ENCODE measurements around the gene GH1. TPM values are rescaled to one million over a fixed set of nuclear protein-coding genes. Genes with fewer than 3 reads are reported as not detected.
"Not testable (repeated sequence)": the region's sequence is repeated elsewhere in the genome, so short reads cannot be mapped to it uniquely, and the experiment has no call there.

Gene GH1
- total RNA-seq, 2 experiments from 2014 or later: not detected

DNA sequence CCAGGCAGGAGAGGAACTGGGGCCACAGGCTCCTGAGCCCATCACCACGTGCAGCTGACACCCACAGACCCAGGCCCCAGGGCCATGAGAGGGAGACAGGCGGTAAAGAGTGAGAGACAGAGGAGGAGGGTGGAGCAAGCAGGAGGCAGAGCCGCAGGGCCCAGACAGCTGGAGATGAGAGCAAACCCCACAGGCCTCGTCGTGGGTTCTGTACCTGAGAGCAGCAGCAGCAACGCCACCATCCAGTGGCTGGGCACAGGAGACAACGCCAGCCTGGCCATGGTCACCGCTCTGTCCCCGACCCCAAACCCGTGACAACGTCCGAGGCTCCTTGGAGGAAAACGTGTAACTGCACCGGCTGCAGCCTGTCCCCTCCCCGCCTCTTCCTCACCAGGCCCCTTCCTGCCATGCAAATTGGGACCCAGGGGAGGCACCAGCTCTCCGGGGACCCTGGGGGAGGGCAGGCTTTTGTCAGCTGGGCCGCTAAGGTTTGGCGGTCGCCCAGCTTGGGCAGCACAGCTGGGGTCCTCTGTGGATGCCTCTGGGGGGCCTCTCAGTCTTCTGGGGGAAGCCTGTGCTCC is 13.4 kb upstream of the GH1 start, which contains the start of gene CD79B:
TSS of gene CD79B (minus strand) at position 351 of the 581 bp plus-strand sequence. CDS start at position 281, 70 bp downstream.
- POLR2A ChIA-PET: interaction anchor here (0.7 to 2.9 kb wide), 4 partner anchors 8 to 99 kb away, joined by 3 to 12 read pairs (median 3); no protein-coding TSS in a partner anchor
- Mint-ChIP-seq H3K27me3 (ENCODE audit: low read depth) (peaks cover 11% of the 10 kb centered on the region), H3K36me3 (ENCODE audit: low read depth) (peaks cover 6% of the 10 kb centered on the region), H3K4me3 (peak within 1 kb of the TSS; percentile 93), H3K27ac (peak within 1 kb of the TSS; percentile 89), H3K4me1 (ENCODE audit: low read depth) (peaks cover 29% of the 10 kb centered on the region), H3K9me3 (ENCODE audit: insufficient read depth) (no peaks in the 10 kb centered on the region)
- peak; percentile 73 for ATAC-seq
- peak; percentile 54 for DNase-seq
- CTCF ChIA-PET: interaction anchor here (0.9 to 8.8 kb wide), 14 partner anchors 9 to 202 kb away, joined by 3 to 59 read pairs (median 6); partner anchors contain the start of genes GH1 and GH2

DNA sequence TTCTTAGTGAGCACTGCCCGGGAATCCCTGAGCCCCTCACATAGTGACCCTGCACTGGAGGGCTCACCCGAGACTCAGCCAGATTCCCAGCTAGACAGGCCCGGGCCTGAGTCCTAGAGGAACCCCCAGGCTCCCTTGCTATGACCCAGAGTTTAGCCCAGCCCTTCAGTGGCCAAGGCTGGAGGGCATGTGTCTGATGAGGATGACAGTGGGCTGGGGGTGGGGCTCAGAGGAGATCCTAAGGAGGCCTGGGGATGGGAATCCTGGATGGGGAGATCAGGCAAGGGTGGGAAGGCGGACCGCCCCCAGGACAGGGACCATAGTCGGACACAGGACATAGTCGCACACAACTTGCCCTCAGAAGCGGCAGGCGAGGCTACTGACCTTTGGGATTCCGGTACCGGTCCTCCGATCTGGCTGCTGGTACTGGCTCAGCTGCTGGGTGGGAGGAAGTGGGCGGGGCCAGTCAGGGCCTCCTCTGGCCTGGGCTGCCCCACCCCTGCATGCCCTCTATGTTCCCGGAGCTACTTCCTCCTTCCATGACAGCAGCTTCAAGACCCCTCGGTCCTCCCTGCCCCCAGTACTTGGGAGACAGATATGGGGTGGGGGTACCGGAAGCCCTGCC is 12.4 kb upstream of the GH1 start:
- Mint-ChIP-seq H3K9me3 (ENCODE audit: insufficient read depth) (no peaks in the 10 kb centered on the region), H3K36me3 (ENCODE audit: low read depth) (peaks cover 6% of the 10 kb centered on the region), H3K27me3 (ENCODE audit: low read depth) (peaks cover 10% of the 10 kb centered on the region), H3K4me3 (peak overlapping the region; percentile 93), H3K4me1 (ENCODE audit: low read depth) (peaks cover 29% of the 10 kb centered on the region), H3K27ac (peak overlapping the region; percentile 82)
- ChIA-PET CTCF (interaction anchor here (1.1 to 8.8 kb wide), 10 partner anchors 12 to 203 kb away, joined by 3 to 59 read pairs (median 13); partner anchors contain the start of gene GH1), POLR2A (no interaction called here)
- peak; percentile 80 for ATAC-seq
- peak; percentile 75 for DNase-seq

- no peak for ATAC-seq
- ChIA-PET POLR2A (interaction anchor here (0.5 kb wide), 1 partner anchor 93 kb away, joined by 3 read pairs; no protein-coding TSS in a partner anchor), CTCF (interaction anchor here (1.0 to 8.8 kb wide), 9 partner anchors 11 to 204 kb away, joined by 3 to 59 read pairs (median 19); partner anchors contain the start of gene GH1)
- H3K27me3 Mint-ChIP-seq (ENCODE audit: low read depth): peaks cover 5% of the 10 kb centered on the region
- no peak overlapping the region for H3K27ac Mint-ChIP-seq
- H3K4me3 Mint-ChIP-seq: no peak overlapping the region
- DNase-seq: no peak
- no peaks in the 10 kb centered on the region for H3K9me3 Mint-ChIP-seq (ENCODE audit: insufficient read depth)
- H3K4me1 Mint-ChIP-seq (ENCODE audit: low read depth): peaks cover 29% of the 10 kb centered on the region
- H3K36me3 Mint-ChIP-seq (ENCODE audit: low read depth): peaks cover 6% of the 10 kb centered on the region
Measured at GRCh38 chr17:63929860-63930766, 11.5 kb upstream of the GH1 start.

DNA sequence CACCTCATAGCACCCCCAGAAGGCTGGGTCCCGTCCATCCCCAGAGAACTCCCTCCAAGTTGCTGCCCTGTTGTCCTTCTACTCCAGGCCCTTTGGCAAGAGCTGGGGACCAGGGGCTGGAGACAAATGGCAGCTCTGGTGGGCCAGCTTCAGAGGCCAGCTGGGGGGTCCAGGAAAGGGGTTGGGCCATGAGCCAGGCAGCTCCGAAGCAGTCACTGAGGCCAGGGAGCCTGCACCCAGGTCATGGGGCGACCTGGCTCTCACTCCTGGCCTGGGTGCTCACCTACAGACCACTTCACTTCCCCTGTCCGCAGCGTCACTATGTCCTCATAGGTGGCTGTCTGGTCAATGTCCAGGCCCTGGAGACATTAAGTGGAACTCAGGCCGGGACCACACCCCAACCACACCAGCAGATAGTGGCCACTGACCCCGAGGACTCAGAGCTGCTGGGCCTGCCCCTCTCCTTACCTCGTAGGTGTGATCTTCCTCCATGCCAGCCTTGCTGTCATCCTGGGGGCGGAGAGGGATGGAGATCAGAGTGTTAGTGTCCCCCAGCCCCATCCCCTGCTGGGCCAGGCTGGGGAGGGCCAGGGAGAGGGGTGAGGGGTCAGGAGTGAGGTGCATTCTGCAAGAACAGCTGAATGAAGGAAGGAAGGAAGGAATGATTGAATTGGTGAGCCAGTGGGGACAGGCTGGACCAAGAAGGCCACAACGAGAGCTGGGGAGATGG is 10.5 kb upstream of the GH1 start:
- POLR2A ChIA-PET: interaction anchor here (0.5 kb wide), 1 partner anchor 94 kb away, joined by 3 read pairs; no protein-coding TSS in a partner anchor
- no peak for DNase-seq

GRCh38 chr17:63928172-63928666 is 9.6 kb upstream of the GH1 start:
- ATAC-seq (no peak), DNase-seq (no peak)
- ChIA-PET POLR2A (no interaction called here), CTCF (interaction anchor here (0.8 to 8.8 kb wide), 7 partner anchors 9 to 97 kb away, joined by 3 to 59 read pairs (median 12); partner anchors contain the start of gene GH1)
- Mint-ChIP-seq H3K36me3 (ENCODE audit: low read depth) (peaks cover 6% of the 10 kb centered on the region), H3K4me1 (ENCODE audit: low read depth) (peaks cover 29% of the 10 kb centered on the region), H3K9me3 (ENCODE audit: insufficient read depth) (no peaks in the 10 kb centered on the region), H3K27ac (no peak overlapping the region), H3K27me3 (ENCODE audit: low read depth) (no peaks in the 10 kb centered on the region), H3K4me3 (no peak overlapping the region)

More for the DNA sequence above, 10.5 kb upstream of the GH1 start:
- Mint-ChIP-seq H3K27ac (no peak overlapping the region), H3K4me1 (ENCODE audit: low read depth) (peaks cover 29% of the 10 kb centered on the region), H3K4me3 (no peak overlapping the region), H3K27me3 (ENCODE audit: low read depth) (no peaks in the 10 kb centered on the region), H3K9me3 (ENCODE audit: insufficient read depth) (no peaks in the 10 kb centered on the region), H3K36me3 (ENCODE audit: low read depth) (peaks cover 6% of the 10 kb centered on the region)
- CTCF ChIA-PET: interaction anchor here (1.0 to 8.8 kb wide), 8 partner anchors 10 to 96 kb away, joined by 3 to 59 read pairs (median 16); partner anchors contain the start of gene GH1
- ATAC-seq: no peak

DNA sequence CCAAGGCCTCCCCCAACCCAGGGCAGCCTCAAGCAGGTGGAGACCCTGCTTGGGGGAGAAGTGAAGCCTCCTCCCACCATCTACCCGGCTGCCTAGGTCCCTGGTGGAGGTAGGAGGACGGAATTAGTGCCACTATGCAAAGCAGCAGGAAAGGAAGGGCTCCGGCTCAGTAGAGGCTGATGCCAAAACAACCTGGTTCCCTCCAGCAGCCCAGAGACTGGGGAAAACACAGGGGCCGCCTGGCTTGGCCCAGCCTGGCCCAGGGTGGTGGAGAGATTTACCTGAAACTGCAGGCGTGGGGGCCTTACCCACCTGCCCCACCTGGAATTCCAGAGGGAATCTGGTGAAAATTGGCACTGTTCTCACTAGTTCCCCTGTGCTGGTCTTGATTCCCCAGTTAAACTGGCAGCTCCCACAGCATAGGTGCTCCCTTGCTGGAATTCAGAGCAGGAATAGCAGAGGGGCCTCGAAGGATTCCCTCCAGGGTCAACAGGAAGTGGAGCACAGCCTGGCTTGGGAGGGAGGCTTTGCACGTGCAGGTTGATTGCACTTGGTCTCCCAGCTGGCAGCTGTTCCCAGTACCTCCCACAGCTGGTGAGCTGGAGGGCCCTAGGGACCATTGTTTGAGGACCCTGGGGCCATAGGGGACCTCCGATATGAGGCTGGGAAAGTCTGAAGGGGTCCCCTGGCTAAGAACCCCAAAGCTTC is 9.0 kb upstream of the GH1 start:
- POLR2A ChIA-PET: no interaction called here
- peaks cover 6% of the 10 kb centered on the region for H3K36me3 Mint-ChIP-seq (ENCODE audit: low read depth)
- no peak for ATAC-seq
- CTCF ChIA-PET: interaction anchor here (0.8 to 8.8 kb wide), 6 partner anchors 9 to 98 kb away, joined by 3 to 59 read pairs (median 8); partner anchors contain the start of gene GH1
- no peak overlapping the region for H3K27ac Mint-ChIP-seq
- no peaks in the 10 kb centered on the region for H3K27me3 Mint-ChIP-seq (ENCODE audit: low read depth)
- H3K4me3 Mint-ChIP-seq: no peak overlapping the region
- H3K4me1 Mint-ChIP-seq (ENCODE audit: low read depth): peaks cover 23% of the 10 kb centered on the region
- H3K9me3 Mint-ChIP-seq (ENCODE audit: insufficient read depth): no peaks in the 10 kb centered on the region
- DNase-seq: no peak

GRCh38 chr17:63926164-63926563 is 7.5 kb upstream of the GH1 start:
- ChIA-PET POLR2A (no interaction called here), CTCF (interaction anchor here (0.9 to 1.5 kb wide), 3 partner anchors 20 to 208 kb away, joined by 4 read pairs; no protein-coding TSS in a partner anchor)
- H3K4me3 Mint-ChIP-seq: no peak overlapping the region
- no peak overlapping the region for H3K27ac Mint-ChIP-seq
- no peak for ATAC-seq
- DNase-seq: no peak
- H3K27me3 Mint-ChIP-seq (ENCODE audit: low read depth): peaks cover 6% of the 10 kb centered on the region
- H3K4me1 Mint-ChIP-seq (ENCODE audit: low read depth): peaks cover 9% of the 10 kb centered on the region
- H3K36me3 Mint-ChIP-seq (ENCODE audit: low read depth): peaks cover 6% of the 10 kb centered on the region
- H3K9me3 Mint-ChIP-seq (ENCODE audit: insufficient read depth): no peaks in the 10 kb centered on the region

DNA sequence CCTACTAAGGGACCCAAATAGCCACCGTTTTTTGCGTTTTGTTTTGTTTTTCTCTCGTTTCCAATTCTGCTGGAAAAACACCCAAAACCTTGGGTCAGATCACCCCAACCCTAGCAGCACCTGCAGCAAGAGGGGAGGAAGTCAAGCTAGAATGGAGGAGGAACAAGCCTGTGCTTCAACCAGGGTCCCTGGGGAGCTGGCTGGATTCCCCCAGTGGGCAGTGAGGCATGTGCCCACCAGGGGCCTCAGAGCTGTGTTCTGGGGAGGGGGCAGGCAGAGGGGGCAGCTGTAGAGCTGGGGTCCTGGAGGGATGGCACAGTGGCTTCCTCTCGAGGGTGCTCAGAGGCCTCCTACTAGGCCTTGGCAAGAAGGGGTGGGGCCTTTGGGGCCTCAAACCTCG is 7.0 kb upstream of the GH1 start:
- ATAC-seq: no peak
- Mint-ChIP-seq H3K27ac (no peak overlapping the region), H3K4me3 (no peak overlapping the region), H3K4me1 (ENCODE audit: low read depth) (peaks cover 3% of the 10 kb centered on the region), H3K36me3 (ENCODE audit: low read depth) (peaks cover 3% of the 10 kb centered on the region), H3K9me3 (ENCODE audit: insufficient read depth) (no peaks in the 10 kb centered on the region), H3K27me3 (ENCODE audit: low read depth) (peaks cover 6% of the 10 kb centered on the region)
- POLR2A ChIA-PET: no interaction called here
- CTCF ChIA-PET: interaction anchor here (0.9 to 1.5 kb wide), 3 partner anchors 21 to 208 kb away, joined by 4 read pairs; no protein-coding TSS in a partner anchor
- no peak for DNase-seq

- not testable (repeated sequence) for H3K9me3 Mint-ChIP-seq (ENCODE audit: insufficient read depth)
Measured at GRCh38 chr17:63922402-63922801, 3.8 kb upstream of the GH1 start.

GRCh38 chr17:63920779-63921178 is 2.1 kb upstream of the GH1 start:
- H3K4me3 Mint-ChIP-seq; H3K36me3 Mint-ChIP-seq (ENCODE audit: low read depth); ATAC-seq; DNase-seq; H3K27ac Mint-ChIP-seq; POLR2A ChIA-PET; H3K9me3 Mint-ChIP-seq (ENCODE audit: insufficient read depth); H3K4me1 Mint-ChIP-seq (ENCODE audit: low read depth): not testable (repeated sequence)
- H3K27me3 Mint-ChIP-seq (ENCODE audit: low read depth): peaks cover 15% of the 10 kb centered on the region
- CTCF ChIA-PET: interaction anchor here (1.4 to 5.8 kb wide), 9 partner anchors 17 to 351 kb away, joined by 4 to 114 read pairs (median 15); partner anchors contain the start of gene ICAM2

More at GRCh38 chr17:63922402-63922801, 3.8 kb upstream of the GH1 start:
- H3K4me1 Mint-ChIP-seq (ENCODE audit: low read depth); POLR2A ChIA-PET; DNase-seq; H3K36me3 Mint-ChIP-seq (ENCODE audit: low read depth); H3K27ac Mint-ChIP-seq; H3K4me3 Mint-ChIP-seq; ATAC-seq: not testable (repeated sequence)
- H3K27me3 Mint-ChIP-seq (ENCODE audit: low read depth): peaks cover 13% of the 10 kb centered on the region
- CTCF ChIA-PET: interaction anchor here (1.3 to 2.3 kb wide), 2 partner anchors 24 to 57 kb away, joined by 3 to 5 read pairs; no protein-coding TSS in a partner anchor

All from activated CD8-positive, alpha-beta T cell treated with anti-CD3 and anti-CD28 coated beads, Interleukin-2, amount 10 ng/mL, durations not matched to agents 7 days and 5 days (primary cell).